ENCODE results near the gene SLTM.
"Not testable (repeated sequence)": the region's sequence is repeated elsewhere in the genome, so short reads cannot be mapped to it uniquely, and the experiment has no call there.

Gene SLTM

GRCh38 chr15:58951388-58952007, 18.0 kb upstream of the SLTM start:
- TF ChIP-seq EZH2phosphoT487 (IDR thresholded peaks at IDR 0.05; ENCODE audit: borderline replicate concordance, low read length), result no peak
- no peak for TF ChIP-seq CTCF (IDR thresholded peaks at IDR 0.05; ENCODE audit: low read depth, low read length, poor library complexity, severe bottlenecking)
- Histone ChIP-seq H3K4me3 (ENCODE audit: low read length) (no peak overlapping the region), H3K36me3 (ENCODE audit: control insufficient read depth, low read length) (no peaks in the 10 kb centered on the region), H3K9me2 (replicated peaks; ENCODE audit: control insufficient read depth, low read length) (no peaks in the 10 kb centered on the region), H4K20me1 (ENCODE audit: control insufficient read depth, insufficient read depth, low read depth, low read length) (no peaks in the 10 kb centered on the region), H3K79me2 (ENCODE audit: control insufficient read depth, low read length) (no peaks in the 10 kb centered on the region), H3K9me3 (ENCODE audit: control insufficient read depth, insufficient read depth, low read length) (no peaks in the 10 kb centered on the region), H3K4me1 (ENCODE audit: control insufficient read depth, low read length) (no peaks in the 10 kb centered on the region), H3K27ac (ENCODE audit: low read depth, low read length) (no peak overlapping the region), H3F3A (ENCODE audit: control insufficient read depth, insufficient read depth) (no peaks in the 10 kb centered on the region), H3K4me2 (ENCODE audit: low read length) (no peak overlapping the region), H3K27me3 (ENCODE audit: control insufficient read depth, low read length) (no peaks in the 10 kb centered on the region)

- Histone ChIP-seq H3K4me2 (ENCODE audit: low read length) (no peak overlapping the region), H4K20me1 (ENCODE audit: control insufficient read depth, insufficient read depth, low read depth, low read length) (no peaks in the 10 kb centered on the region), H3K79me2 (ENCODE audit: control insufficient read depth, low read length) (no peaks in the 10 kb centered on the region), H3K4me1 (ENCODE audit: control insufficient read depth, low read length) (no peaks in the 10 kb centered on the region), H3K9me3 (ENCODE audit: control insufficient read depth, insufficient read depth, low read length) (no peaks in the 10 kb centered on the region), H3K9me2 (replicated peaks; ENCODE audit: control insufficient read depth, low read length) (no peaks in the 10 kb centered on the region), H3K4me3 (ENCODE audit: low read length) (no peak overlapping the region), H3F3A (ENCODE audit: control insufficient read depth, insufficient read depth) (no peaks in the 10 kb centered on the region), H3K36me3 (ENCODE audit: control insufficient read depth, low read length) (no peaks in the 10 kb centered on the region), H3K27me3 (ENCODE audit: control insufficient read depth, low read length) (no peaks in the 10 kb centered on the region), H3K27ac (ENCODE audit: low read depth, low read length) (no peak overlapping the region)
- no peak for TF ChIP-seq EZH2phosphoT487 (IDR thresholded peaks at IDR 0.05; ENCODE audit: borderline replicate concordance, low read length)
- no peak for TF ChIP-seq CTCF (IDR thresholded peaks at IDR 0.05; ENCODE audit: low read depth, low read length, poor library complexity, severe bottlenecking)
Observed at GRCh38 chr15:58947179-58947578, 13.7 kb upstream of the SLTM start.

GRCh38 chr15:58934974-58935373, 1.5 kb upstream of the SLTM start:
- Histone ChIP-seq H3K4me2 (ENCODE audit: low read length) (peak overlapping the region; percentile 76), H3K4me3 (ENCODE audit: low read length) (peak overlapping the region; percentile 95), H3K4me1 (ENCODE audit: control insufficient read depth, low read length) (peaks cover 22% of the 10 kb centered on the region), H3K36me3 (ENCODE audit: control insufficient read depth, low read length) (peaks cover 26% of the 10 kb centered on the region), H3K79me2 (ENCODE audit: control insufficient read depth, low read length) (peaks cover 38% of the 10 kb centered on the region)
- H3K9me2 ChIP-seq (replicated peaks; ENCODE audit: control insufficient read depth, low read length); H3F3A ChIP-seq (ENCODE audit: control insufficient read depth, insufficient read depth); H3K9me3 ChIP-seq (ENCODE audit: control insufficient read depth, insufficient read depth, low read length); H3K27me3 ChIP-seq (ENCODE audit: control insufficient read depth, low read length); H4K20me1 ChIP-seq (ENCODE audit: control insufficient read depth, insufficient read depth, low read depth, low read length); H3K27ac ChIP-seq (ENCODE audit: low read depth, low read length): not testable (repeated sequence)

GRCh38 chr15:58934521-58934920, 1.0 kb upstream of the SLTM start:
- no peaks in the 10 kb centered on the region for H3K27me3 ChIP-seq (ENCODE audit: control insufficient read depth, low read length)
- peak overlapping the region; percentile 76 for H3K4me2 ChIP-seq (ENCODE audit: low read length)
- H4K20me1 ChIP-seq (ENCODE audit: control insufficient read depth, insufficient read depth, low read depth, low read length), result no peaks in the 10 kb centered on the region
- H3K9me3 ChIP-seq (ENCODE audit: control insufficient read depth, insufficient read depth, low read length), result no peaks in the 10 kb centered on the region
- H3K4me3 ChIP-seq (ENCODE audit: low read length), result peak overlapping the region; percentile 95
- no peaks in the 10 kb centered on the region for H3K9me2 ChIP-seq (replicated peaks; ENCODE audit: control insufficient read depth, low read length)
- H3F3A ChIP-seq (ENCODE audit: control insufficient read depth, insufficient read depth), result peaks cover 5% of the 10 kb centered on the region
- H3K79me2 ChIP-seq (ENCODE audit: control insufficient read depth, low read length), result peaks cover 42% of the 10 kb centered on the region
- no peak for TF ChIP-seq EZH2phosphoT487 (IDR thresholded peaks at IDR 0.05; ENCODE audit: borderline replicate concordance, low read length)
- TF ChIP-seq CTCF (IDR thresholded peaks at IDR 0.05; ENCODE audit: low read depth, low read length, poor library complexity, severe bottlenecking), result no peak
- H3K27ac ChIP-seq (ENCODE audit: low read depth, low read length), result peak overlapping the region; percentile 79
- H3K4me1 ChIP-seq (ENCODE audit: control insufficient read depth, low read length), result peaks cover 22% of the 10 kb centered on the region
- peaks cover 30% of the 10 kb centered on the region for H3K36me3 ChIP-seq (ENCODE audit: control insufficient read depth, low read length)

Data from DOHH2 (cell line).